T-helper 2 cell (primary cell): ENCODE measurements around the gene GIPR.
A peak's percentile ranks its signal among the peaks of the same experiment; 100 is the strongest.
"Not testable (repeated sequence)": the region's sequence is repeated elsewhere in the genome, so short reads cannot be mapped to it uniquely, and the experiment has no call there.

ENCODE experiments used
- DNase-seq, 5 experiments: peaks; one replicate each; pipeline versions ENCODE4 v3.0.0 to v3.0.0-alpha.2; 2012 to 2022
- total RNA-seq, 2 donors: gene quantifications; one replicate each; lab custom pipeline; 2026; lab: John Stamatoyannopoulos, UW

The GIPR gene
- total RNA-seq, result 3.1 to 6.1 reads per million in 2 donors

- DNase-seq, result peak; percentile 30 to 68 (median 47)
Observed at GRCh38 chr19:45667620-45668341, at the start of gene GIPR. Gene GIPR, plus strand, starts transcription at chr19:45668221. Its CDS starts 1,300 bp downstream, at chr19:45669521.

GRCh38 chr19:45621389-45621788 is 46.6 kb upstream of the GIPR start:
- no peak for DNase-seq

- DNase-seq, result no peak
Observed at GRCh38 chr19:45621976-45622503, 46.0 kb upstream of the GIPR start.

GRCh38 chr19:45623984-45624383 is 44.0 kb upstream of the GIPR start:
- no peak for DNase-seq

GRCh38 chr19:45628219-45628618 is 39.8 kb upstream of the GIPR start:
- DNase-seq, result not testable (repeated sequence)

GRCh38 chr19:45629704-45630103 is 38.3 kb upstream of the GIPR start:
- DNase-seq, result no peak

- peak in 1 of 5 experiments; percentile 26 for DNase-seq
Observed at GRCh38 chr19:45630463-45630862, 37.6 kb upstream of the GIPR start.

GRCh38 chr19:45632468-45633196 is 35.4 kb upstream of the GIPR start:
- peak in 4 of 5 experiments; percentile 14 to 28 (median 20) for DNase-seq

GRCh38 chr19:45636275-45636674 is 31.7 kb upstream of the GIPR start:
- no peak for DNase-seq

- no peak for DNase-seq
Observed at GRCh38 chr19:45636902-45637301, 31.1 kb upstream of the GIPR start.

- no peak for DNase-seq
Observed at GRCh38 chr19:45637890-45638667, 29.9 kb upstream of the GIPR start.

- peak; percentile 20 to 71 (median 43) for DNase-seq
Observed at GRCh38 chr19:45638930-45639729, 28.9 kb upstream of the GIPR start, which contains the start of gene EML2. Gene EML2, minus strand, starts transcription at chr19:45639397. Its CDS starts 21 bp downstream, at chr19:45639376.

- DNase-seq, result peak in 3 of 5 experiments; percentile 17 to 21 (median 20)
Observed at GRCh38 chr19:45640849-45641273, 27.2 kb upstream of the GIPR start.

- DNase-seq, result peak; percentile 31 to 88 (median 49)
Observed at GRCh38 chr19:45641274-45642105, 26.5 kb upstream of the GIPR start.

- peak; percentile 72 to 97 (median 80) for DNase-seq
Observed at GRCh38 chr19:45643024-45643926, 24.7 kb upstream of the GIPR start.

- DNase-seq, result no peak
Observed at GRCh38 chr19:45643927-45644771, 23.9 kb upstream of the GIPR start.

GRCh38 chr19:45645068-45645630 is 22.9 kb upstream of the GIPR start:
- no peak for DNase-seq

GRCh38 chr19:45645631-45646344 is 22.2 kb upstream of the GIPR start:
- peak; percentile 48 to 94 (median 72) for DNase-seq
